ENCODE data around the gene RNU6-1.

The RNU6-1 gene

DNA sequence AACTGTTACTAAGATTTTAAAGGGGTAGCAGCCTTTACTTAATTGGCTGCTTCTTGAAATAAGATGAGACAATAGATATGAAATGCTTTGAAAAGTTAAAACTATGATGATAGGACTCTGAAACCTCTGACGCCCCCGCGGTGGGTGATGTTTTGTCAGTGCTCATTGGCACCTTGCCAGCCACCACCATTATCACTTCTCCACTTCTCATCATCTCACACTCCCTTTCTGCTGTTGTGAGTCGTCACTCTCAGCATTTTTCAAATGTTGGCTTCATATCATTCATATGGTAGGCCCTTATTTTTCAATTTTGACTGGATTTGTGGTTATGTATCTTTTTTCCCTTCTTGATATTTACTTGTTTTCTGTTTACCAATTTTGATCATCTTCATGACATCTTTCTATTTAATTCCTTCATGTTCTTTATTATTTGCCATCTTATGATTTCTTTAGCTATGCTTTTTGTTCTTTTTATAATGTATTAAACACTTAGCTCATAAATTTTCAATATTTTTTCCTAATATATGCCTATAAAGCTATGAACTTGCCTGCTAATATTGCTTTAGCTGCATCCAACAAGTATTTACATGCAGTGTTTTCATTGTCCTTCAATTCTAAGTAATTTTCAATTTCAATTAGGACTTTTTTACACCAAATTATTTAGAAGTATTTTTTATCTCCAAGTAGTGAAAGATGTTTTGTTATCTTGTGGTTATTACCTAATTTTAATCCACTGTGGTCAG lies 44.8 kb downstream of the RNU6-1 start:
- Mint-ChIP-seq H3K36me3 (ENCODE audit: low read depth) (peaks cover 20% of the 10 kb centered on the region), H3K27ac (no peak overlapping the region), H3K4me3 (no peak overlapping the region), H3K4me1 (peaks cover 20% of the 10 kb centered on the region), H3K27me3 (ENCODE audit: low read depth) (no peaks in the 10 kb centered on the region), H3K9me3 (peaks cover 11% of the 10 kb centered on the region)
- TF ChIP-seq, protein P1, sequence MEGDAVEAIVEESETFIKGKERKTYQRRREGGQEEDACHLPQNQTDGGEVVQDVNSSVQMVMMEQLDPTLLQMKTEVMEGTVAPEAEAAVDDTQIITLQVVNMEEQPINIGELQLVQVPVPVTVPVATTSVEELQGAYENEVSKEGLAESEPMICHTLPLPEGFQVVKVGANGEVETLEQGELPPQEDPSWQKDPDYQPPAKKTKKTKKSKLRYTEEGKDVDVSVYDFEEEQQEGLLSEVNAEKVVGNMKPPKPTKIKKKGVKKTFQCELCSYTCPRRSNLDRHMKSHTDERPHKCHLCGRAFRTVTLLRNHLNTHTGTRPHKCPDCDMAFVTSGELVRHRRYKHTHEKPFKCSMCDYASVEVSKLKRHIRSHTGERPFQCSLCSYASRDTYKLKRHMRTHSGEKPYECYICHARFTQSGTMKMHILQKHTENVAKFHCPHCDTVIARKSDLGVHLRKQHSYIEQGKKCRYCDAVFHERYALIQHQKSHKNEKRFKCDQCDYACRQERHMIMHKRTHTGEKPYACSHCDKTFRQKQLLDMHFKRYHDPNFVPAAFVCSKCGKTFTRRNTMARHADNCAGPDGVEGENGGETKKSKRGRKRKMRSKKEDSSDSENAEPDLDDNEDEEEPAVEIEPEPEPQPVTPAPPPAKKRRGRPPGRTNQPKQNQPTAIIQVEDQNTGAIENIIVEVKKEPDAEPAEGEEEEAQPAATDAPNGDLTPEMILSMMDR (IDR thresholded peaks at IDR 0.05; ENCODE audit: unreplicated experiment in 3 of 3): no peak

DNA sequence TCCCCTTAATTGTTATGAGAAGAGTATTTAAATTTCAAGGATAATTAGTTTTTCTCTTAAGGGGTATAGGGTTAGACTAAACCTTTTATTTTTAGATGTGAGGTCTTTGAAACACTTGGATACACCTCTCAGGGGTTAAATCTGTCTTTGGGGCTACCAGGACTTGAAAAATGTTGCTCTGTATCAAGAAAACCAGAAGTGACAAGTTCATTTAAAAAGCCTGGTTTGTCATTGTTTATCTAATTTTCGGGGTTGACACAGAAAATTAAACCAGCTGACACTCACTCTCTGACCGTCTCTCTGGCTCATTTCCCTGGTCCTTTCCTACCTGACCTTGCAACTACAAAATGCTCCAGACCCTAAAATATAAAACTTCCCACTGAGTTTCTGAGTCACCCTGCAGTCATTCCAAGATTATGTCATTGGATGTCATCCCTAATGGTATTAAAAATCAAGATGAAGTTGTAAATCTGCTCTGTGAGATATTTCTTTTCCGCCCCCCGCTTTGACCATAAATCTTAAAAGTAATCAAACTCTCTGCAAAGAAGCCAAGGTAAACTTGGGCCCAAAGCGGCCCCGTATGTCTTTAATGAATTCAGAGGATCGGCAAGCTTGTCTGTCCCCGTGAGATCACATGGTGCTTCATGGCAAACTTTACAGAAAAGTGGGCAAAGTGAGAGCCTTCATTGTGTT lies 47.4 kb downstream of the RNU6-1 start:
- peak overlapping the region in 2 of 3 experiments; percentile 3 to 29 for H3K27ac Mint-ChIP-seq
- no peak overlapping the region for H3K4me3 Mint-ChIP-seq
- peaks cover 11% of the 10 kb centered on the region for H3K9me3 Mint-ChIP-seq
- peaks cover 20% of the 10 kb centered on the region for H3K4me1 Mint-ChIP-seq
- H3K36me3 Mint-ChIP-seq (ENCODE audit: low read depth): peaks cover 20% of the 10 kb centered on the region
- H3K27me3 Mint-ChIP-seq (ENCODE audit: low read depth): no peaks in the 10 kb centered on the region
- TF ChIP-seq, protein P1 (IDR thresholded peaks at IDR 0.05; ENCODE audit: unreplicated experiment in 3 of 3): no peak

DNA sequence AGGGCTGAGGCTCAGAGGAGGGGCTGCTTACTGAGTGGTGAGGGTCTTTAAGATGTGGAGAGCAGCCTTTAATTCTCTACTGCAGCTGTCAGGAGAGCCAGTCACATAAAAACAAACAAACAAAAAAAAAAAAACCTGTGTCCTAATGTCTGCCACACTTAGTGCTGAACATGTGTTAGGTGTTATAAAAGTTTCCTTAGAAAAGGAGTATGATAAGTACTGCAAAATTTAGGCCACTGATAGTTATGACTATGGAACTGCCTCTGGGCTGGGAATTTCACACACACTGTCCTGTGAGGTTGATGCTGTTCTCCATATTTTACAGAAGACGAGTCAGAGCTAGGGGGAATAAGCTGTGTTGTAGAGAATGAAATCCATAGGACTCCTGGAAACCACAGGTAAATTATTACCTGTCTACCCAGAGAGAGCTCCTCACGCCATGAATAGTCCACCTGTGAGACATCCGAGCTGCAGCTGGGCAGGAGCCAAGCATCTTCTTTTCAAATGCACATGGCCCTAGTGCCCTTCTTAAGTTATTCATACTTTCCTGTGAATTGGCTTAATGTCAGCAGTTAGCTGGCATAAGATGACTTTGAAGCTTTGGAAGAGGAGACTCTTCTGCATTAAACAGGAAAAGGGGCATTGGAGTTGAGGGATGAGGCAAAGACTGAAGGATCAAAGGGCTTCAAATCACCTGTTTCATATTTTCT lies 49.1 kb downstream of the RNU6-1 start:
- Mint-ChIP-seq H3K27me3 (ENCODE audit: low read depth) (no peaks in the 10 kb centered on the region), H3K4me1 (peaks cover 20% of the 10 kb centered on the region), H3K4me3 (no peak overlapping the region), H3K9me3 (peaks cover 9% of the 10 kb centered on the region), H3K27ac (no peak overlapping the region), H3K36me3 (ENCODE audit: low read depth) (peaks cover 15% of the 10 kb centered on the region)
- TF ChIP-seq, protein P1 (IDR thresholded peaks at IDR 0.05; ENCODE audit: unreplicated experiment in 3 of 3): no peak
